Measurements from ENCODE around the gene COX14.

COX14 gene

DNA sequence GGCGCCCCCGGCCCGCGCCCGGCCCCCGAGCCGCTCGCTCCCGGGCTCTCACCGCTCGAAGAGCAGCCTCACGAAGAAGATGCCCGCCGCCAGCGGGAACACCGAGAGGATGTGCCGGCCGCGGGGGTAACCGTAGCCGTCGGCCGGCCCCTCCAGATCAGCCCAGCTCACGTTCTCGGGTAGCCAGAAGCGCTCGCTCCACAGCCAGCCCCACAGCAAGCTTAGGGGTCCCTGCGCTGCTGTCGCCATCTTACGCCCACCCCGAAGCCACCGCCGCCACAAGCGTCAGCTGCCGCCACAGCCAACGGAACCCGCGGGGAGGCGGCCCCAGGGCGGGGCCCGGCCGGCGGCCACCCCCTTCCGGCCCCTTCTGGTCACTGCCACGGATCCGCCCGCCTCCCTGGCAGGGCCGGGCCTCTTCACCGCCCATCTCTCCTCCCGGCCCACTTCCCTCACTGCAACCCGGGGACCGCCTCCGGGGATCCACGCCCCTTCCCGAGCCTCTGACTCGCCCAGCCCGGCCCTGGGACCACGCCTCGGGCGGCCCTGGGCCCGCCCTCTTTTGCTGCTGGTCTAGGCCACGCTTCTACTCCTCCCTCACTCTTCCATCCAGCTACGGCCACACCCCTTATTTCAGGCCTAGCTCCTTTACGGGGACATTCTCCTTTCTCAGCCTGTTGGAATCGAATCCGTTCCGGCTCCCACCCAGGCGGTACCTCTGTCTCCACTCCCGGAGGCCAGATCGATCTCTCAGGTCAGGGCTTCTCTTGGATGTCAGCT is 55.2 kb downstream of the COX14 start, which contains the start of gene CERS5:
Gene CERS5, minus strand, starts transcription at position 321 of the 780 bp plus-strand sequence. Its CDS starts 72 bp downstream, at position 249.
- peaks cover 4% of the 10 kb centered on the region for H3K4me1 ChIP-seq (ENCODE audit: control insufficient read depth, low read depth, low read length)
- peak within 1 kb of the TSS; percentile 71 for H3K9ac ChIP-seq (ENCODE audit: low read length)
- H3K27me3 ChIP-seq (ENCODE audit: control insufficient read depth, insufficient read depth, low read length): no peaks in the 10 kb centered on the region
- H3K4me3 ChIP-seq (ENCODE audit: low read length): peak within 1 kb of the TSS; percentile 72
- H3K9me3 ChIP-seq (ENCODE audit: control insufficient read depth, low read depth, low read length): no peaks in the 10 kb centered on the region
- peak within 1 kb of the TSS; percentile 61 for H3K27ac ChIP-seq (ENCODE audit: low read length)
- no peaks in the 10 kb centered on the region for H3K36me3 ChIP-seq (ENCODE audit: control insufficient read depth, low read depth, low read length)
